ENCODE results near the gene PARP8. TPM values are rescaled to one million over a fixed set of nuclear protein-coding genes. Genes with fewer than 3 reads are reported as not detected.

The PARP8 gene
- total and polyA plus RNA-seq, 2 of the 8 experiments (the other 6 are each of a cell fraction or from before 2014, with no cell fraction given): 16.6 to 30.6 TPM

GRCh38 chr5:50672663-50673062, 6.2 kb downstream of the PARP8 start:
- Histone ChIP-seq H2AK5ac (ENCODE audit: low read depth, low read length) (no peak overlapping the region), H3K56ac (replicated peaks; ENCODE audit: insufficient read length, low read depth, low read length) (no peak overlapping the region), H3K9ac (replicated peaks in 1 of 4; ENCODE audit: extremely low read depth in 1 of 4, low read depth in 3 of 4, low read length in 3 of 4) (no peak overlapping the region), H4K91ac (replicated peaks; ENCODE audit: insufficient read length, low read length) (no peak overlapping the region), H3K27ac (ENCODE audit: low read depth, low read length) (no peak overlapping the region), H3K23ac (ENCODE audit: insufficient read length) (no peak overlapping the region), H2BK120ac (replicated peaks; ENCODE audit: low read depth, low read length) (no peak overlapping the region), H3K79me1 (ENCODE audit: low read depth, low read length) (no peaks in the 10 kb centered on the region), H4K5ac (ENCODE audit: insufficient read length, low read depth, low read length) (no peak overlapping the region), H3K4me3 (ENCODE audit: extremely low read depth in 1 of 4, insufficient read depth in 2 of 4, low read depth in 3 of 4, low read length in 4 of 4) (no peak overlapping the region), H3K18ac (ENCODE audit: extremely low read depth, low read length) (no peak overlapping the region; the same call in 1 of the 2 replicates), H3K79me2 (ENCODE audit: control insufficient read depth in 1 of 2, insufficient read depth in 2 of 2, low read length in 2 of 2) (peaks cover 0 to 97% of the 10 kb centered on the region in 2 experiments; a peak in 3 of 4 replicates), H3K36me3 (ENCODE audit: control insufficient read depth in 2 of 4, insufficient read depth in 4 of 4, low read length in 3 of 4) (no peaks in the 10 kb centered on the region), H2AFZ (ENCODE audit: low read length) (no peak overlapping the region), H3K4me1 (replicated peaks in 1 of 4; ENCODE audit: control insufficient read depth in 3 of 4, insufficient read depth in 4 of 4, low read length in 3 of 4) (peaks cover 0 to 13% (median 8%) of the 10 kb centered on the region in 4 experiments; a peak in 4 of 7 replicates), H3K14ac (ENCODE audit: insufficient read length) (no peak overlapping the region), H3K4ac (replicated peaks; ENCODE audit: insufficient read length, low read depth, low read length) (no peak overlapping the region), H2BK5ac (ENCODE audit: low read depth, low read length) (no peak overlapping the region), H4K8ac (ENCODE audit: extremely low read depth, insufficient read depth, low read length) (no peak overlapping the region), H3K27me3 (replicated peaks in 1 of 4; ENCODE audit: control insufficient read depth in 3 of 4, extremely low read depth in 1 of 4, insufficient read depth in 3 of 4, low read length in 3 of 4) (no peaks in the 10 kb centered on the region), H3K4me2 (ENCODE audit: insufficient read depth in 1 of 2, low read depth in 2 of 2, low read length in 2 of 2) (no peak overlapping the region), H2BK12ac (ENCODE audit: low read depth, low read length) (no peak overlapping the region), H2BK20ac (ENCODE audit: low read length) (no peak overlapping the region), H3K9me3 (ENCODE audit: insufficient read depth in 2 of 2, low read depth in 1 of 2, low read length in 1 of 2) (no peaks in the 10 kb centered on the region), H3K23me2 (ENCODE audit: low read depth, low read length) (no peaks in the 10 kb centered on the region), H4K20me1 (replicated peaks in 1 of 2; ENCODE audit: control insufficient read depth in 1 of 2, insufficient read depth in 2 of 2, low read length in 2 of 2) (no peaks in the 10 kb centered on the region), H2BK15ac (ENCODE audit: low read length) (no peak overlapping the region)
- DNase-seq (ENCODE audit: low read depth in 1 of 2, low spot score in 2 of 2) (no peak), FAIRE-seq (no peak)
- ChIA-PET POLR2A (ENCODE audit: partially characterized antibody) (no interaction called here), CTCF (ENCODE audit: partially characterized antibody) (no interaction called here)
- no peak for TF ChIP-seq TAF1 (IDR thresholded peaks at IDR 0.05; ENCODE audit: low read depth, low read length)
- TF ChIP-seq CHD1 (IDR thresholded peaks at IDR 0.05; ENCODE audit: low read depth, low read length): no peak
- TF ChIP-seq BACH1 (IDR thresholded peaks at IDR 0.05; ENCODE audit: low read length): no peak
- TF ChIP-seq CREB1 (IDR thresholded peaks at IDR 0.05): no peak
- TF ChIP-seq SIRT6 (IDR thresholded peaks at IDR 0.05; ENCODE audit: low read length): no peak
- no peak for TF ChIP-seq FOSL1 (IDR thresholded peaks at IDR 0.05; ENCODE audit: insufficient read depth, low read depth, low read length)
- TF ChIP-seq MAFK (IDR thresholded peaks at IDR 0.05; ENCODE audit: low read depth, low read length): no peak
- TF ChIP-seq KDM5A (IDR thresholded peaks at IDR 0.05; ENCODE audit: low read length): no peak
- TF ChIP-seq TAF7 (optimal IDR thresholded peaks at IDR 0.05; ENCODE audit: borderline replicate concordance, low read depth, low read length): no peak
- no peak for TF ChIP-seq GABPA (IDR thresholded peaks at IDR 0.05; ENCODE audit: borderline replicate concordance, insufficient read depth, low read length)
- no peak for TF ChIP-seq CTBP2 (IDR thresholded peaks at IDR 0.05; ENCODE audit: borderline replicate concordance, insufficient read depth, insufficient read length, low read length)
- TF ChIP-seq EZH2 (IDR thresholded peaks at IDR 0.05; ENCODE audit: low read depth, low read length, severe bottlenecking): no peak
- 90% methylated on average over 2 of the region's 2 CpGs; no CpG with 5 or more reads in 1 of the 2 experiments for WGBS, 2 experiments (ENCODE audit: extremely low coverage in 1 of 2, insufficient coverage in 1 of 2, insufficient read length in 1 of 2, insufficient replicate concordance in 2 of 2, low coverage in 1 of 2, low lambda C conversion rate in 2 of 2, missing lambda C conversion rate in 1 of 2)

All from H1 (cell line).